SK-N-SH (cell line): ENCODE measurements around the gene OR10K1. TPM values are rescaled to one million over a fixed set of nuclear protein-coding genes. Genes with fewer than 3 reads are reported as not detected.

Experiments
- CTCF ChIA-PET: fragments of 300-600, 350-600 bp; formaldehyde crosslinking; extraction: SDS; loops from one replicate; lab custom pipeline; 2021; lab: Yijun Ruan, JAX
- POLR2A ChIA-PET: fragments of 350-600 bp; sonication (Branson Sonifier 250); formaldehyde crosslinking; extraction: SDS; loops from one replicate; lab custom pipeline; 2020; ENCODE audit warnings: antibody characterized with exemption, inconsistent platforms; lab: Yijun Ruan, JAX
- DNase-seq: peaks from one replicate; pipeline ENCODE4 v3.0.0; 2012
- H2AFZ ChIP-seq: fragments of 200-600 bp; sonication (generic); 2 replicates; pipeline ENCODE4 v1.8.1; 2016; ENCODE audit warnings: antibody characterized with exemption, mild to moderate bottlenecking, low read depth
- H3F3A ChIP-seq: fragments of 200-600 bp; sonication (generic); replicated peaks from 2 replicates; pipeline ENCODE3; 2016; ENCODE audit warnings: antibody characterized with exemption, mild to moderate bottlenecking; ENCODE audit not compliant: insufficient read depth
- H3K27ac ChIP-seq, 2 experiments: fragments of 200-500 bp in 1 of 2; fragments of 200-600 bp in 1 of 2; sonication (Bioruptor generic) in 1 of 2; sonication (generic), shearing (Covaris generic) in 1 of 2; 2 replicates each; pipeline versions ENCODE4 v1.5.1 to v1.6.1; 2014 to 2016; ENCODE audit warnings: low read depth in 2 of 2, inconsistent platforms in 1 of 2, low read length in 1 of 2, mild to moderate bottlenecking in 1 of 2, mixed read lengths in 1 of 2
- H3K27me3 ChIP-seq: fragments of 200-600 bp; sonication (generic), shearing (Covaris generic); 2 replicates; pipeline ENCODE4 v1.6.1; 2016; ENCODE audit warnings: mixed run types; ENCODE audit not compliant: insufficient read depth
- H3K36me3 ChIP-seq, 2 experiments: fragments of 200-500 bp in 1 of 2; fragments of 200-600 bp in 1 of 2; sonication (Bioruptor generic) in 1 of 2; sonication (generic) in 1 of 2; replicated peaks in 1 of 2; 2 replicates each; pipeline versions ENCODE3 to v1.5.1; 2014 to 2016; ENCODE audit warnings: low read length in 1 of 2, mild to moderate bottlenecking in 1 of 2; ENCODE audit not compliant: insufficient read depth in 2 of 2, control insufficient read depth in 1 of 2
- H3K4me1 ChIP-seq, 2 experiments: fragments of 200-500 bp in 1 of 2; fragments of 200-600 bp in 1 of 2; sonication (Bioruptor generic) in 1 of 2; sonication (generic), shearing (Covaris generic) in 1 of 2; 2 replicates each; pipeline versions ENCODE4 v1.5.1 to v1.6.1; 2014 to 2016; ENCODE audit warnings: low read depth in 1 of 2, low read length in 1 of 2, mixed run types in 1 of 2; ENCODE audit not compliant: insufficient read depth in 2 of 2, control insufficient read depth in 1 of 2
- H3K4me2 ChIP-seq: fragments of 200-600 bp; sonication (generic), shearing (Covaris generic); 2 replicates; pipeline ENCODE4 v1.6.1; 2017; ENCODE audit warnings: mixed run types
- H3K4me3 ChIP-seq, 2 experiments: fragments of 200-500 bp in 1 of 2; fragments of 200-600 bp in 1 of 2; sonication (Bioruptor generic) in 1 of 2; sonication (generic), shearing (Covaris generic) in 1 of 2; 2 replicates each; pipeline versions ENCODE4 v1.5.1 to v1.8.1; 2014 to 2016; ENCODE audit warnings: low read depth in 2 of 2, inconsistent platforms in 1 of 2, low read length in 1 of 2, mild to moderate bottlenecking in 1 of 2, mixed read lengths in 1 of 2, moderate library complexity in 1 of 2
- H3K79me2 ChIP-seq: fragments of 200-600 bp; sonication (generic); 2 replicates; pipeline ENCODE4 v1.8.1; 2017; ENCODE audit warnings: mild to moderate bottlenecking; ENCODE audit not compliant: insufficient read depth
- H3K9ac ChIP-seq: fragments of 200-600 bp; sonication (generic); 2 replicates; pipeline ENCODE4 v1.6.1; 2017; ENCODE audit warnings: mixed run types
- H3K9me2 ChIP-seq: fragments of 200-600 bp; sonication (generic); 2 replicates; pipeline ENCODE4 v1.6.1; 2017; ENCODE audit warnings: mixed run types
- H3K9me3 ChIP-seq: fragments of 200-600 bp; sonication (generic); 2 replicates; pipeline ENCODE4 v1.6.1; 2017; ENCODE audit warnings: mixed run types, mild to moderate bottlenecking, moderate library complexity
- H4K20me1 ChIP-seq: fragments of 200-600 bp; sonication (generic); 2 replicates; pipeline ENCODE4 v1.6.1; 2017; ENCODE audit warnings: mild to moderate bottlenecking, mixed run types; ENCODE audit not compliant: insufficient read depth
- CHD2 ChIP-seq: fragments of 150-350 bp; IDR thresholded peaks from 2 replicates; pipeline ENCODE4 v1.6.1; 2018; ENCODE audit warnings: low read length; ENCODE audit not compliant: partially characterized antibody
- EP300 ChIP-seq, 2 experiments: IDR thresholded peaks; 2 replicates each; pipeline versions ENCODE4 v1.4.0 to v1.6.1; 2012; ENCODE audit warnings: borderline replicate concordance in 1 of 2, low read depth in 1 of 2, low read length in 1 of 2
- EZH2phosphoT487 ChIP-seq: fragments of 200-600 bp; sonication (generic); IDR thresholded peaks from 2 replicates; pipeline ENCODE4 v1.6.1; 2017; ENCODE audit warnings: low read depth, mixed run types, mild to moderate bottlenecking, antibody characterized with exemption, moderate library complexity, borderline replicate concordance
- FOSL2 ChIP-seq: IDR thresholded peaks from 2 replicates; pipeline ENCODE4 v1.4.0; 2012; ENCODE audit warnings: low read depth, mild to moderate bottlenecking, moderate library complexity, borderline replicate concordance
- FOXJ3 ChIP-seq: sonication (generic); formaldehyde crosslinking; IDR thresholded peaks from 2 replicates; pipeline ENCODE4 v1.5.1; 2020; ENCODE audit warnings: mild to moderate bottlenecking, missing genetic modification reagents
- FOXM1 ChIP-seq: IDR thresholded peaks from 2 replicates; pipeline ENCODE4 v1.4.0; 2012; ENCODE audit warnings: low read depth, mild to moderate bottlenecking
- GATA2 ChIP-seq: sonication (generic); formaldehyde crosslinking; IDR thresholded peaks from 2 replicates; pipeline ENCODE4 v1.5.0; 2020; ENCODE audit warnings: mild to moderate bottlenecking, missing genetic modification reagents
- JUND ChIP-seq: IDR thresholded peaks from 2 replicates; pipeline ENCODE4 v1.4.0; 2012
- MXI1 ChIP-seq: IDR thresholded peaks from 2 replicates; pipeline ENCODE4 v1.6.1; 2012; ENCODE audit warnings: mild to moderate bottlenecking, low read depth, low read length, improper control_type of control experiment
- NRF1 ChIP-seq: IDR thresholded peaks from 2 replicates; pipeline ENCODE4 v1.6.1; 2012; ENCODE audit warnings: low read depth, mild to moderate bottlenecking, low read length
- RCOR1 ChIP-seq: fragments of 150-350 bp; IDR thresholded peaks from 2 replicates; pipeline ENCODE4 v1.6.1; 2017; ENCODE audit warnings: antibody characterized with exemption, low read length
- SIN3A ChIP-seq: IDR thresholded peaks from 2 replicates; pipeline ENCODE4 v1.6.1; 2012; ENCODE audit warnings: low read depth, mild to moderate bottlenecking, low read length, moderate library complexity, borderline replicate concordance
- TAF1 ChIP-seq: IDR thresholded peaks from 2 replicates; pipeline ENCODE4 v1.6.1; 2012; ENCODE audit warnings: low read depth, mild to moderate bottlenecking, low read length, moderate library complexity, borderline replicate concordance
- TEAD4 ChIP-seq: IDR thresholded peaks from 2 replicates; pipeline ENCODE4 v1.4.0; 2012; ENCODE audit warnings: mild to moderate bottlenecking, borderline replicate concordance; ENCODE audit not compliant: insufficient read depth
- WGBS: methylation state at CpG from one replicate; pipeline ENCODE4 v1.1.6; 2017; ENCODE audit warnings: low lambda C conversion rate; 5-methylcytosine and 5-hydroxymethylcytosine counted together
- polyA plus RNA-seq, 3 experiments: library from polyadenylated mRNA; depleted of rRNA; stranded (reverse); fragments of >200 nt; gene quantifications; 2 replicates each; pipeline ENCODE4 v1.2.3, GENCODE V29; 2012
- TF ChIP-seq, protein P1 (sequence below): fragments of 150-350 bp; IDR thresholded peaks from 2 replicates; pipeline ENCODE4 v1.6.1; 2017; ENCODE audit warnings: antibody characterized with exemption, low read length, low read depth, borderline replicate concordance
- TF ChIP-seq, protein P2 (sequence below): IDR thresholded peaks from 2 replicates; pipeline ENCODE4; 2012
- TF ChIP-seq, protein P3 (sequence below): fragments of 150-350 bp; IDR thresholded peaks from 2 replicates; pipeline ENCODE4 v1.6.1; 2016; ENCODE audit warnings: mild to moderate bottlenecking, low read depth, low read length
- TF ChIP-seq, protein P4 (sequence below): IDR thresholded peaks from 2 replicates; pipeline ENCODE4 v1.4.0; 2012; ENCODE audit warnings: low read depth, borderline replicate concordance

OR10K1 gene, protein sequence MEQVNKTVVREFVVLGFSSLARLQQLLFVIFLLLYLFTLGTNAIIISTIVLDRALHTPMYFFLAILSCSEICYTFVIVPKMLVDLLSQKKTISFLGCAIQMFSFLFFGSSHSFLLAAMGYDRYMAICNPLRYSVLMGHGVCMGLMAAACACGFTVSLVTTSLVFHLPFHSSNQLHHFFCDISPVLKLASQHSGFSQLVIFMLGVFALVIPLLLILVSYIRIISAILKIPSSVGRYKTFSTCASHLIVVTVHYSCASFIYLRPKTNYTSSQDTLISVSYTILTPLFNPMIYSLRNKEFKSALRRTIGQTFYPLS
- not detected in 2 replicates for polyA plus RNA-seq (2012; rRNA removed)
- polyA plus RNA-seq (2012; cell fraction: cytosol; rRNA removed): not detected in 2 replicates
- polyA plus RNA-seq (2012; cell fraction: nucleus; rRNA removed): not detected in 2 replicates

DNA sequence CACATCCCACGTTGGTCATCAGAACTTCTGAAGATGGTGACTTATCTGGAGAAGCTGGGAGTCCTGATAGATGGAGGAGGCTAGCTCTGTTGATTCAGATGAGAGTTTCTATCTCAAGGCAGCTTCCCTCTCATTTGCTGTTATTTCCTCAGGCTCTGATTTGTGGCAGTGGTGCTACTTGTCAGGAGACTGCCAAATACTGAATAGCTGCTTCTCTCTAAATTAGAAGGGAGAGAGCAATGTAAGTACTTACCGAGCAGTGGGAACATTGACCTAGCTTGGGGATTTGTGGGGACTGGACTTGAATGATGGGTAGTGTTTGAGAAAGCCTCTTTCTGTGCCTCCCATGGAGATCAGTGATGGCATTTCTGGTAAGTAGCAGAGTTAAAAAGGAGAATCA is at the start of gene OR10K1:
Gene OR10K1 (plus strand): TSS at position 301 of the 400 bp plus-strand sequence. CDS start 3,728 bp downstream, outside the sequence.
- H3K4me3 ChIP-seq: no peak within 1 kb of the TSS
- TF ChIP-seq MXI1: no peak
- no peak for TF ChIP-seq EZH2phosphoT487
- TF ChIP-seq, protein P1, sequence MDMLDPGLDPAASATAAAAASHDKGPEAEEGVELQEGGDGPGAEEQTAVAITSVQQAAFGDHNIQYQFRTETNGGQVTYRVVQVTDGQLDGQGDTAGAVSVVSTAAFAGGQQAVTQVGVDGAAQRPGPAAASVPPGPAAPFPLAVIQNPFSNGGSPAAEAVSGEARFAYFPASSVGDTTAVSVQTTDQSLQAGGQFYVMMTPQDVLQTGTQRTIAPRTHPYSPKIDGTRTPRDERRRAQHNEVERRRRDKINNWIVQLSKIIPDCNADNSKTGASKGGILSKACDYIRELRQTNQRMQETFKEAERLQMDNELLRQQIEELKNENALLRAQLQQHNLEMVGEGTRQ: no peak
- no peak for TF ChIP-seq FOXM1
- TF ChIP-seq CHD2: no peak
- TF ChIP-seq, protein P2, sequence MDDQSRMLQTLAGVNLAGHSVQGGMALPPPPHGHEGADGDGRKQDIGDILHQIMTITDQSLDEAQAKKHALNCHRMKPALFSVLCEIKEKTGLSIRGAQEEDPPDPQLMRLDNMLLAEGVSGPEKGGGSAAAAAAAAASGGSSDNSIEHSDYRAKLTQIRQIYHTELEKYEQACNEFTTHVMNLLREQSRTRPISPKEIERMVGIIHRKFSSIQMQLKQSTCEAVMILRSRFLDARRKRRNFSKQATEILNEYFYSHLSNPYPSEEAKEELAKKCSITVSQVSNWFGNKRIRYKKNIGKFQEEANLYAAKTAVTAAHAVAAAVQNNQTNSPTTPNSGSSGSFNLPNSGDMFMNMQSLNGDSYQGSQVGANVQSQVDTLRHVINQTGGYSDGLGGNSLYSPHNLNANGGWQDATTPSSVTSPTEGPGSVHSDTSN: no peak
- no peak for TF ChIP-seq FOXJ3 (CRISPR knock-in tag)
- no peak for TF ChIP-seq JUND
- no peak for TF ChIP-seq RCOR1
- no peak for TF ChIP-seq TAF1
- TF ChIP-seq EP300 (IDR thresholded peaks at IDR 0.05; ENCODE audit: borderline replicate concordance in 1 of 2, low read depth in 1 of 2, low read length in 1 of 2): no peak
- TF ChIP-seq SIN3A: no peak
- TF ChIP-seq GATA2 (CRISPR knock-in tag): no peak
- TF ChIP-seq, protein P3, sequence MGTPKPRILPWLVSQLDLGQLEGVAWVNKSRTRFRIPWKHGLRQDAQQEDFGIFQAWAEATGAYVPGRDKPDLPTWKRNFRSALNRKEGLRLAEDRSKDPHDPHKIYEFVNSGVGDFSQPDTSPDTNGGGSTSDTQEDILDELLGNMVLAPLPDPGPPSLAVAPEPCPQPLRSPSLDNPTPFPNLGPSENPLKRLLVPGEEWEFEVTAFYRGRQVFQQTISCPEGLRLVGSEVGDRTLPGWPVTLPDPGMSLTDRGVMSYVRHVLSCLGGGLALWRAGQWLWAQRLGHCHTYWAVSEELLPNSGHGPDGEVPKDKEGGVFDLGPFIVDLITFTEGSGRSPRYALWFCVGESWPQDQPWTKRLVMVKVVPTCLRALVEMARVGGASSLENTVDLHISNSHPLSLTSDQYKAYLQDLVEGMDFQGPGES: no peak
- TF ChIP-seq NRF1: no peak
- no peak for TF ChIP-seq TEAD4
- TF ChIP-seq, protein P4, sequence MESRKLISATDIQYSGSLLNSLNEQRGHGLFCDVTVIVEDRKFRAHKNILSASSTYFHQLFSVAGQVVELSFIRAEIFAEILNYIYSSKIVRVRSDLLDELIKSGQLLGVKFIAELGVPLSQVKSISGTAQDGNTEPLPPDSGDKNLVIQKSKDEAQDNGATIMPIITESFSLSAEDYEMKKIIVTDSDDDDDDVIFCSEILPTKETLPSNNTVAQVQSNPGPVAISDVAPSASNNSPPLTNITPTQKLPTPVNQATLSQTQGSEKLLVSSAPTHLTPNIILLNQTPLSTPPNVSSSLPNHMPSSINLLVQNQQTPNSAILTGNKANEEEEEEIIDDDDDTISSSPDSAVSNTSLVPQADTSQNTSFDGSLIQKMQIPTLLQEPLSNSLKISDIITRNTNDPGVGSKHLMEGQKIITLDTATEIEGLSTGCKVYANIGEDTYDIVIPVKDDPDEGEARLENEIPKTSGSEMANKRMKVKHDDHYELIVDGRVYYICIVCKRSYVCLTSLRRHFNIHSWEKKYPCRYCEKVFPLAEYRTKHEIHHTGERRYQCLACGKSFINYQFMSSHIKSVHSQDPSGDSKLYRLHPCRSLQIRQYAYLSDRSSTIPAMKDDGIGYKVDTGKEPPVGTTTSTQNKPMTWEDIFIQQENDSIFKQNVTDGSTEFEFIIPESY: no peak
- TF ChIP-seq FOSL2: no peak
- TF ChIP-seq, all 33 proteins: peak for 0
- Histone ChIP-seq H3K36me3 (no peaks in the 10 kb centered on the region), H3K4me2 (no peak within 1 kb of the TSS), H3K79me2 (no peaks in the 10 kb centered on the region), H3K4me1 (no peaks in the 10 kb centered on the region), H4K20me1 (no peaks in the 10 kb centered on the region), H3K9ac (no peak within 1 kb of the TSS), H3F3A (no peaks in the 10 kb centered on the region), H3K9me2 (no peaks in the 10 kb centered on the region), H2AFZ (no peak within 1 kb of the TSS), H3K27ac (no peak within 1 kb of the TSS), H3K9me3 (no peaks in the 10 kb centered on the region), H3K27me3 (no peaks in the 10 kb centered on the region)
- ChIA-PET POLR2A (no interaction called here), CTCF (no interaction called here)
- DNase-seq: no peak
- 0% methylated on average over 2 of the region's 2 CpGs for WGBS
